Measurements from ENCODE around the gene IFNGR1.

Gene IFNGR1

DNA sequence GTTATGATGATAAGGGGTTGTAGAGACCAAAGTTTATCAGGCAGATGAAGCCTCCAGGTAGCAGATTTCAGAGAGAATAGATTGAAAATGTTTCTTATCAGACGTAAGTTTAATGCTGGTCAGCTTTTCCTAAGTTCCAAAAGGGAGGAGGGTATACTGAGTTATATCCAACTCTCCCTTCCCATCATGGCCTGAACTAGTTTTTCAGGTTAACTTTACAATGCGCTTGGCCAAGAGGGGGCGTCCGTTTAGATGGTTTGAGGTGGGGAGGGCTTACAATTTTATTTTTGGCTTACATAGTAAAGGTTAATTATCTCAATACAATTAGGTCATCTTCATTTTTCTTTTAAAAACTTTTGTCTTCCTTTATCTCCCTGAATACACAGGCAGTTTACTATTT lies 26.4 kb downstream of the IFNGR1 start:
- no peak for DNase-seq (ENCODE audit: low read depth)
- H3K4me3 ChIP-seq (ENCODE audit: low read depth, low read length) = no peak overlapping the region
- TF ChIP-seq, protein P1, sequence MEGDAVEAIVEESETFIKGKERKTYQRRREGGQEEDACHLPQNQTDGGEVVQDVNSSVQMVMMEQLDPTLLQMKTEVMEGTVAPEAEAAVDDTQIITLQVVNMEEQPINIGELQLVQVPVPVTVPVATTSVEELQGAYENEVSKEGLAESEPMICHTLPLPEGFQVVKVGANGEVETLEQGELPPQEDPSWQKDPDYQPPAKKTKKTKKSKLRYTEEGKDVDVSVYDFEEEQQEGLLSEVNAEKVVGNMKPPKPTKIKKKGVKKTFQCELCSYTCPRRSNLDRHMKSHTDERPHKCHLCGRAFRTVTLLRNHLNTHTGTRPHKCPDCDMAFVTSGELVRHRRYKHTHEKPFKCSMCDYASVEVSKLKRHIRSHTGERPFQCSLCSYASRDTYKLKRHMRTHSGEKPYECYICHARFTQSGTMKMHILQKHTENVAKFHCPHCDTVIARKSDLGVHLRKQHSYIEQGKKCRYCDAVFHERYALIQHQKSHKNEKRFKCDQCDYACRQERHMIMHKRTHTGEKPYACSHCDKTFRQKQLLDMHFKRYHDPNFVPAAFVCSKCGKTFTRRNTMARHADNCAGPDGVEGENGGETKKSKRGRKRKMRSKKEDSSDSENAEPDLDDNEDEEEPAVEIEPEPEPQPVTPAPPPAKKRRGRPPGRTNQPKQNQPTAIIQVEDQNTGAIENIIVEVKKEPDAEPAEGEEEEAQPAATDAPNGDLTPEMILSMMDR (IDR thresholded peaks at IDR 0.05; ENCODE audit: control insufficient read depth, extremely low read depth, insufficient read depth) = no peak

GRCh38 chr6:137191670-137192069 lies 27.5 kb downstream of the IFNGR1 start:
- no peak overlapping the region for H3K4me3 ChIP-seq (ENCODE audit: low read depth, low read length)
- no peak for DNase-seq (ENCODE audit: low read depth)
- TF ChIP-seq, protein P1 (IDR thresholded peaks at IDR 0.05; ENCODE audit: control insufficient read depth, extremely low read depth, insufficient read depth) = no peak

- no peak for DNase-seq (ENCODE audit: low read depth)
- TF ChIP-seq, protein P1 (IDR thresholded peaks at IDR 0.05; ENCODE audit: control insufficient read depth, extremely low read depth, insufficient read depth) = no peak
- H3K4me3 ChIP-seq (ENCODE audit: low read depth, low read length) = no peak overlapping the region
These were observed 27.9 kb downstream of the IFNGR1 start for GRCh38 chr6:137191236-137191635.

DNA sequence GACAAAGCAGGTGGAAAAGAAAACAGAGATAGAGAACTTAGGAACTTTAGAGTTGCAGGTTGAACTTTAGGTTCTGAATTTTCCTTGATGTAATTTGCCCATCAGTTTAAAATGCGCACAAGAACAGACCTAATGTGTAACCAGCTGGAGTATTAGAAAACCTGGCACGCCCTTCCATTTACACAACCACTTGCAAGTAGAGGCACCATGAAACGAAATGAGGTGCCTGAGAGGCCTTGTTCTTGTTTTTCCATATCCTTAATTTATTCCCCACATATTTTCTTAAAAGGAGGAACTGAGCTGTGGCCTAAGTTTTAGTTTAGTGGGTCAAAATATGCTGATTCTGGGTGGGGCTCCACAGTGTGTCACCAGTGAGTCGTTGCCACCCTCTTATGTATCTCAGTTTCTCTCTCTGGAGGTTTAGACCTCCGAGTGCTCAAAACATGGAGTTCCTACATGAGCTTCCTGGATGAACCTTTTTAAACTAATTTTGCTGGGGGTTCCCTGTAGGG lies 28.5 kb downstream of the IFNGR1 start:
- TF ChIP-seq, protein P1 (IDR thresholded peaks at IDR 0.05; ENCODE audit: control insufficient read depth, extremely low read depth, insufficient read depth) = no peak
- H3K4me3 ChIP-seq (ENCODE audit: low read depth, low read length) = no peak overlapping the region
- DNase-seq (ENCODE audit: low read depth) = no peak

DNA sequence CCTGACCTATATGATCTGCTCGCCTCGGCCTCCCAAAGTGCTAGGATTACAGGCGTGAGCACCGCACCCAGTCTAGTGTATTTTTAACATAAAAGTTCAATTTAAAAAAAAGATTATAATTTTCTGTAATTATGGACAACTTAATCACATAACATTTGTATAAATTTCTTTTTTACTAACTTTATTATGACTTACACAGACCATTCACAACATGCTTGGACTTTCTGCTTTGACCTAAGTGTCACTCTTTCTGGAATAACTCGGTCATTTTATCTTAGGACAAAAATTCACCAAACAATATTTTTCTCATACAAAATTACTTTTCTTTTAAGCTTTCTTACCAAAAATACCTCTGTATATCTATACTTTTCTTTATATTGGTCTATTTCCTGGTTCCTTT lies 30.3 kb downstream of the IFNGR1 start:
- TF ChIP-seq, protein P1 (IDR thresholded peaks at IDR 0.05; ENCODE audit: control insufficient read depth, extremely low read depth, insufficient read depth) = no peak
- no peak for DNase-seq (ENCODE audit: low read depth)
- no peak overlapping the region for H3K4me3 ChIP-seq (ENCODE audit: low read depth, low read length)

GRCh38 chr6:137185290-137185689 lies 33.9 kb downstream of the IFNGR1 start:
- H3K4me3 ChIP-seq (ENCODE audit: low read depth, low read length) = no peak overlapping the region
- TF ChIP-seq, protein P1 (IDR thresholded peaks at IDR 0.05; ENCODE audit: control insufficient read depth, extremely low read depth, insufficient read depth) = no peak

GRCh38 chr6:137182654-137183073 lies 36.5 kb downstream of the IFNGR1 start:
- TF ChIP-seq, protein P1 (IDR thresholded peaks at IDR 0.05; ENCODE audit: control insufficient read depth, extremely low read depth, insufficient read depth) = no peak
- no peak overlapping the region for H3K4me3 ChIP-seq (ENCODE audit: low read depth, low read length)
- no peak for DNase-seq (ENCODE audit: low read depth)

More at GRCh38 chr6:137185290-137185689, 33.9 kb downstream of the IFNGR1 start:
- DNase-seq (ENCODE audit: low read depth) = no peak

All from LNCaP clone FGC (cell line).